Immature natural killer cell (primary cell): ENCODE measurements around the gene ERBIN. TPM values are rescaled to one million over a fixed set of nuclear protein-coding genes. Genes with fewer than 3 reads are reported as not detected.
"Not testable (repeated sequence)": the region's sequence is repeated elsewhere in the genome, so short reads cannot be mapped to it uniquely, and the experiment has no call there.

ENCODE experiments used
- DNase-seq, 3 donors: peaks; one replicate each; pipeline ENCODE4 v3.0.0; 2022; ENCODE audit warnings: mixed read lengths in 1 of 3
- H3K27ac Mint-ChIP-seq, 6 donors: one replicate each; pipeline ENCODE4 v1.8.0; 2020; ENCODE audit warnings: mixed read lengths in 6 of 6, mild to moderate bottlenecking in 5 of 6, inconsistent platforms in 4 of 6, moderate library complexity in 3 of 6
- H3K27me3 Mint-ChIP-seq, 3 donors: one replicate each; pipeline ENCODE4 v1.8.0; 2020 to 2021; ENCODE audit warnings: low read depth in 3 of 3, mild to moderate bottlenecking in 3 of 3, mixed read lengths in 3 of 3, moderate library complexity in 3 of 3, inconsistent platforms in 1 of 3
- H3K36me3 Mint-ChIP-seq, 3 donors: one replicate each; pipeline ENCODE4 v1.8.0; 2020; ENCODE audit warnings: mixed read lengths in 3 of 3, inconsistent platforms in 2 of 3, mild to moderate bottlenecking in 2 of 3
- H3K4me1 Mint-ChIP-seq, 2 donors: one replicate each; pipeline ENCODE4 v1.8.0; 2020; ENCODE audit warnings: inconsistent platforms in 2 of 2, mild to moderate bottlenecking in 2 of 2, mixed read lengths in 2 of 2, moderate library complexity in 1 of 2
- H3K4me3 Mint-ChIP-seq, 5 donors: one replicate each; pipeline ENCODE4 v1.8.0; 2020; ENCODE audit warnings: mild to moderate bottlenecking in 5 of 5, mixed read lengths in 5 of 5, inconsistent platforms in 3 of 5, moderate library complexity in 3 of 5
- H3K9me3 Mint-ChIP-seq, 6 donors: one replicate each; pipeline ENCODE4 v1.8.0; 2020; ENCODE audit warnings: mild to moderate bottlenecking in 6 of 6, mixed read lengths in 6 of 6, inconsistent platforms in 4 of 6, moderate library complexity in 3 of 6
- polyA plus RNA-seq, 3 donors: library from polyadenylated mRNA; unstranded; fragments of 300-500 nt; fragmentation: Illumina TruSeq; gene quantifications; one replicate each; pipeline ENCODE4 v1.2.3, GENCODE V29; 2021

ERBIN gene, protein sequence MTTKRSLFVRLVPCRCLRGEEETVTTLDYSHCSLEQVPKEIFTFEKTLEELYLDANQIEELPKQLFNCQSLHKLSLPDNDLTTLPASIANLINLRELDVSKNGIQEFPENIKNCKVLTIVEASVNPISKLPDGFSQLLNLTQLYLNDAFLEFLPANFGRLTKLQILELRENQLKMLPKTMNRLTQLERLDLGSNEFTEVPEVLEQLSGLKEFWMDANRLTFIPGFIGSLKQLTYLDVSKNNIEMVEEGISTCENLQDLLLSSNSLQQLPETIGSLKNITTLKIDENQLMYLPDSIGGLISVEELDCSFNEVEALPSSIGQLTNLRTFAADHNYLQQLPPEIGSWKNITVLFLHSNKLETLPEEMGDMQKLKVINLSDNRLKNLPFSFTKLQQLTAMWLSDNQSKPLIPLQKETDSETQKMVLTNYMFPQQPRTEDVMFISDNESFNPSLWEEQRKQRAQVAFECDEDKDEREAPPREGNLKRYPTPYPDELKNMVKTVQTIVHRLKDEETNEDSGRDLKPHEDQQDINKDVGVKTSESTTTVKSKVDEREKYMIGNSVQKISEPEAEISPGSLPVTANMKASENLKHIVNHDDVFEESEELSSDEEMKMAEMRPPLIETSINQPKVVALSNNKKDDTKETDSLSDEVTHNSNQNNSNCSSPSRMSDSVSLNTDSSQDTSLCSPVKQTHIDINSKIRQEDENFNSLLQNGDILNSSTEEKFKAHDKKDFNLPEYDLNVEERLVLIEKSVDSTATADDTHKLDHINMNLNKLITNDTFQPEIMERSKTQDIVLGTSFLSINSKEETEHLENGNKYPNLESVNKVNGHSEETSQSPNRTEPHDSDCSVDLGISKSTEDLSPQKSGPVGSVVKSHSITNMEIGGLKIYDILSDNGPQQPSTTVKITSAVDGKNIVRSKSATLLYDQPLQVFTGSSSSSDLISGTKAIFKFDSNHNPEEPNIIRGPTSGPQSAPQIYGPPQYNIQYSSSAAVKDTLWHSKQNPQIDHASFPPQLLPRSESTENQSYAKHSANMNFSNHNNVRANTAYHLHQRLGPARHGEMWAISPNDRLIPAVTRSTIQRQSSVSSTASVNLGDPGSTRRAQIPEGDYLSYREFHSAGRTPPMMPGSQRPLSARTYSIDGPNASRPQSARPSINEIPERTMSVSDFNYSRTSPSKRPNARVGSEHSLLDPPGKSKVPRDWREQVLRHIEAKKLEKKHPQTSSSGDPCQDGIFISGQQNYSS (N-terminal part only)
- 10 to 100 TPM; 38.3 to 75.1 (median 40.6) TPM for polyA plus RNA-seq

DNA sequence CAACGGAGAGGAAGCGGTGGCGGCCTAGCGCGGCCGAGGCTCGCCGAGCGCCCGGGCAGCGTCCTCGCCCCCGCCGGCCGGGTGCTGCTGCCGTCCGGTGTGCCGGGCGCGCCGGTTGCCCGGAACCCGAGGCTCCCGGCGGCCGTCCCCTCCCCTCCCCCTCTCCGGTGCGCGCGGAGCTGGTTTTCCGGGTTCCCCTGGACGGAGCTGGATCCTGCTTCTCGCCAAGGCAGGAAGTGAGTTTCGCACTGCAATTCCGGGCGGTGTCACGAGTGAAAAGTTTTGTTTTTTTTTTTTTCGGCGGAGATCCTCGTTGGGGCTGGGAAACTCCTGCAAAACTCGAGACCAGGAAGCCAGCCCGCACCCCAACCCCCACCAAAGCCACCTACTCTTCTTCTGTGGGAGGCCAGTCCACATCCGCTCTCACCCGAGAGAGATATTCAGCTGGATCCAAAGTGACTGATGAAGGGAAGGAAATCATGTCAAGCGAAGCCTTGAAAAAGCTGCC is at the start of gene ERBIN:
ERBIN (plus strand) TSS at position 300 of the 508 bp plus-strand sequence. CDS start 66,144 bp downstream, outside the sequence.
- peak; percentile 70 to 75 (median 74) for DNase-seq
- H3K36me3 Mint-ChIP-seq, result peaks cover 0 to 8% (median 4%) of the 10 kb centered on the region in 3 donors
- H3K9me3 Mint-ChIP-seq, result no peaks in the 10 kb centered on the region
- peaks cover 16 to 24% (median 19%) of the 10 kb centered on the region in 3 donors for H3K27me3 Mint-ChIP-seq
- peak within 1 kb of the TSS; percentile 92 to 99 (median 96) for H3K27ac Mint-ChIP-seq
- peaks cover 56 to 66% of the 10 kb centered on the region in 2 donors for H3K4me1 Mint-ChIP-seq
- H3K4me3 Mint-ChIP-seq, result peak within 1 kb of the TSS; percentile 98 to 99 (median 99)

DNA sequence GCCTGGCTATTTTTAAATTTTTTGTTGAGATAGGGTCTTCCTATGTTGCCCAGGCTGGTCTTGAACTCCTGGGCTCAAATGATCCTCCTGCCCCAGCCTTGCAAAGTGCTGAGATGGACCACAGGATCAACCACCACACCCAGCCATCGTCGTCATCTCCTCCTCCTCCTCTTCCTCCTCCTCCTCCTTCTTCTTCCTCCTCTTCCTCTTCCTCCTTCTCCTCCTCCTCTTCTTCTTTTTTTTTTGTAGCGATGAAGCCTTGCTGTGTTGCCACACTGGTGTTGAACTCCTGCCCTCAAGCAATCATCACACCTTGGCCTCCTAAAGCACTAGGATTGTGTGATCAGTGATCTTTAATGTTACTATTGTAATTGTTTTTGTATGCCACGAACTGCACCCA is 49.4 kb upstream of the ERBIN start:
- H3K4me3 Mint-ChIP-seq, result no peak overlapping the region
- no peaks in the 10 kb centered on the region for H3K36me3 Mint-ChIP-seq
- H3K27ac Mint-ChIP-seq, result no peak overlapping the region

DNA sequence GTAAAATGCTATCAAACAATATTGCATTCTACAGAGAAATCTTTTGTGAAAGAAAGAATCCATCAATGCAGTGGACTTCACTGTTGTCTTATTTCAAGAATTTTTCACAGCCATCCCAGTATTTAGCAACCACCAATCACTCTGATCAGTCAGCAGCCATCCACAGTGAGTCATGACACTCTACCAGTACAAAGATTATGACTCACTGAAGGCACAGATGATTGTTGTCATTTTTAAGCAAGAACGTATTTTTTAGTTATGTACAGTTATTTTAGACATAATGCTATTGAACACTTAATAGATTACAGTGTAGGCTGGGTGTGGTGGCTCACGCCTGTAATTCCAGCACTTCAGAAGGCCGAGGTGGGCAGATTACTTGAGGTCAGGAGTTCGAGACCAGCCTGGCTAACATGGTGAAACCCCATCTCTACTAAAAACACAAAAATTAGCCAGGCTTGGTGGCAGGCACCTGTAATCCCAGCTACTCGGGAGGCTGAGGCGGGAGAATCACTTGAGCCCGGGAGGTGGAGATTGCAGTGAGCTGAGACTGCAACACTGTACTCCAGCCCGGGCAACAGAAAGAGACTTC is 46.6 kb upstream of the ERBIN start:
- H3K4me1 Mint-ChIP-seq, H3K27me3 Mint-ChIP-seq, H3K27ac Mint-ChIP-seq, H3K9me3 Mint-ChIP-seq, H3K36me3 Mint-ChIP-seq, H3K4me3 Mint-ChIP-seq, DNase-seq: not testable (repeated sequence)

More for the DNA sequence above, 49.4 kb upstream of the ERBIN start:
- no peak for DNase-seq
- Mint-ChIP-seq H3K9me3 (no peaks in the 10 kb centered on the region), H3K27me3 (peaks cover 0 to 1% (median 0%) of the 10 kb centered on the region in 3 donors), H3K4me1 (no peaks in the 10 kb centered on the region)

DNA sequence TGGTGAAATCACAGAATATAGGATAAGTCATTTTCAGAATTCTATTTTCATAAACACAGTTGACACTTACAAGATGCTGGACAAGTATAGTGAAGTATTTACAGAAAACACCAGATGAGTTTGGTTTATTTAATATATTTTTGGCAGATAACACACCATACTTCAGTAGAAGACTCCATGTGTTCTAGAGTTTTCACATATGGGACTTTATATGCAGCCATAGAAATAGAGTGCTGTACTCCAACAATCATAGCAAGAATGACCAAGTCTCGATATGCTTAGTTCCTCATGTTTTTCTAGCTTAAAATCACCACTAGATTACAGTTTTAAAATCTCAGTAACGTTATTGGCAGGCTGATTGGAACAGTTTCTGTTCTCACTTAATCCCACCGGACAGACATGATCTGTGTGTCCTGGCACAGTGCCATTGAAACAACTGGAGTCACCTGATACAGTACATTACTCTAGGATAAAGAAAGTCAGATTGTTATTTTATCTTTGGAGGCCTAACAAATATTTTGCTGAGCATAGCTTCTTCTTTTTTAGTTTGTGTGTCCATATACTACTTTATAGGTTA is 45.8 kb upstream of the ERBIN start:
- no peak for DNase-seq
- Mint-ChIP-seq H3K4me1 (no peaks in the 10 kb centered on the region), H3K27me3 (peaks cover 0 to 1% (median 1%) of the 10 kb centered on the region in 3 donors), H3K9me3 (no peaks in the 10 kb centered on the region), H3K27ac (no peak overlapping the region), H3K36me3 (no peaks in the 10 kb centered on the region), H3K4me3 (no peak overlapping the region)

DNA sequence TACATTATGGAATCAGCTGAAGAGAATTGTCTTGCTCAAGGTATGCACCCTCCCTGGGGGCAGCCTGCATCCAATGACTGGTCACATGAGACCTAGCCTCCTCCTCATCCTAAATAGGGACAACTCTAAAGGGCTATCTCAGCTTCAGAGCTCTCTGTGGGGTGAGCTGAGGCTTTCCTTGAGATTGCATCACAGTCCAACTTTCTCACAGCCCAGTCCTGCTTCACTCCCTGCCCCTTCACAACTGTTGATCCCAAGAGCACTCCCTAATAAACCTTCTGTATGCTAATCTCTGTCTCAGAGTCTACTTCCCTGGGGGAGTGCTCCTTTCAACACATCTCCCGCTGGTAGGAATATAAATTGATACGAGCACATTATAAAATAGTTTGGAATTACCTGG is 44.1 kb upstream of the ERBIN start:
- DNase-seq, result no peak
- H3K9me3 Mint-ChIP-seq, result peaks cover 0 to 1% (median 0%) of the 10 kb centered on the region in 6 donors
- no peaks in the 10 kb centered on the region for H3K4me1 Mint-ChIP-seq
- peaks cover 1 to 2% (median 1%) of the 10 kb centered on the region in 3 donors for H3K27me3 Mint-ChIP-seq
- H3K36me3 Mint-ChIP-seq, result no peaks in the 10 kb centered on the region
- H3K27ac Mint-ChIP-seq, result no peak overlapping the region
- H3K4me3 Mint-ChIP-seq, result no peak overlapping the region

DNA sequence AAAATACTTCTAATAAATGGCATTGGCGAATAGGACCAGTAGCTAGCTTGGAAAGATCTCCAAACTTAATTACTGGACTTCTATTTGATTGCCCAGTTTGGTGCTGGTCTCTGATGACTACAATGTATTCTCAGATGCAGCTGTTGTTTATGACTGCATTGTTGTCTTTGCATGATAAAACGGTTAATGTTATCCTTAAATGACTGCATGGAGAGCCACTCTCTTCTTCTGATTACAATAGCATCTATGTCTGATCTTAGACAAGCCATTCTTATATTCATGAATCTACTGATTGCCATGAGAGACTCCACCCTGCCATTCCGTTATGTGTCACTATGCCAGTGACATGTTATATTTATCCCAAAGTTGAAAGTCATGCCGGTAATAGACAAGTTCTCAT is 42.9 kb upstream of the ERBIN start:
- H3K27ac Mint-ChIP-seq, result no peak overlapping the region
- H3K36me3 Mint-ChIP-seq, result no peaks in the 10 kb centered on the region
- no peak overlapping the region for H3K4me3 Mint-ChIP-seq
- H3K27me3 Mint-ChIP-seq, result peaks cover under 1 to 5% (median 1%) of the 10 kb centered on the region in 3 donors
- DNase-seq, result no peak
- no peaks in the 10 kb centered on the region for H3K4me1 Mint-ChIP-seq
- H3K9me3 Mint-ChIP-seq, result peaks cover 0 to 1% (median 0%) of the 10 kb centered on the region in 6 donors

DNA sequence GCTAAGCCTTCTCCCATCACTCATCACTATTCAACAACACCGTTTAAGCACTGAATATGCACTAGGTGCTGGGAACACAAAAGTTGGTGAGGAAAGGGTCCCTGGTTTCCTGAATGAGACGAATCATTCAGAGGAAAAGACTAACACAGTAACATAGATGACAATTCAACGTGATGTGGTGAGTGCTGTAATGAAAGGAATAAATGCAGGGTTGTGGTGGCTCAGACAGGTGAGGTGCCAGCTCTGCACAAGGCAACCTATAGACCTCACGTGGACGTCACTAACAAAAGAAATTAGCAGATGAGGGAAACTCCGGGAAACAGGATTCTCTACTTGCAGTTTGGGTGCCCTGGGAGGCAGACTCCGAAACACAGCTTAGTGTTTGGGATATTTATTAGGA is 40.0 kb upstream of the ERBIN start:
- H3K9me3 Mint-ChIP-seq, result peaks cover 0 to 1% (median 0%) of the 10 kb centered on the region in 6 donors
- no peak overlapping the region for H3K4me3 Mint-ChIP-seq
- H3K4me1 Mint-ChIP-seq, result no peaks in the 10 kb centered on the region
- H3K27me3 Mint-ChIP-seq, result peaks cover 0 to 5% (median 3%) of the 10 kb centered on the region in 3 donors
- DNase-seq, result no peak
- no peaks in the 10 kb centered on the region for H3K36me3 Mint-ChIP-seq
- H3K27ac Mint-ChIP-seq, result no peak overlapping the region

DNA sequence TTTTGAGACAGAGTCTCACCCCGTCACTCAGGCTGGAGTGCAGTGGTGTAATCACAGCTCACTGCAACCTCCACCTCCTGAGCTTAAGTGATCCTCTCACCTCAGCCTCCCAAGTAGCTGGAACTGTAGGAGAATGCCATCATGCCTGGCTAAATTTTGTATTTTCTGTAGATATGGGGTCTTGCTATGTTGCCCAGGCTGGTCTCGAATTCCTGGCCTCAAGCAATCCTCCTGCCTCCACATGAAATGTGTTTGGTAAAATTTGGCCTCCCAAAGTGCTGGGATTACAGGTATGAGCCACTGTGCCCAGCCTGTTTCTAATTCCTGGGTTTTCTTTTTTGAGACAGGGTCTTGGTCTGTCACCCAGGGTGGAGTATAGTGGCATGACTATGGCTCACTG is 34.4 kb upstream of the ERBIN start:
- H3K4me1 Mint-ChIP-seq, H3K27me3 Mint-ChIP-seq, H3K9me3 Mint-ChIP-seq, DNase-seq, H3K27ac Mint-ChIP-seq, H3K36me3 Mint-ChIP-seq, H3K4me3 Mint-ChIP-seq: not testable (repeated sequence)

DNA sequence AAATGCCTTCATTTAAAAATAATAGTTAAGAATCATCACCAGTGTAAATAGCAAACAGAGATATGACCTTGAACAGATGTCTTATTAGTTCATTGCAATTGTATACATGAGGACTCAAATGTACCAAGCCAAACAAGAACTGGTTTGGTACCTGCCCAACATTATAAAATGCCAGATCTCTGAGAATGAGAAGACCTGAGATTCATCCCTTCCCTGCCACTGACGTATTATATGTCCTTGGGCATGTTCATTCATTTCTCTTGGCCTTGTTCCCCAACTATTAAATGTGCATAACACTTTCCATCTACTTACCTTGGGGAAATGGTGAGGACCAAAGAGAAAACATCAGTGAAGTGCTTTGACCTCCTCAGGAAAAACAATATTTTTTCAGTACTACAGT is 33.6 kb upstream of the ERBIN start:
- Mint-ChIP-seq H3K27ac (no peak overlapping the region), H3K27me3 (peaks cover 0 to 4% (median 0%) of the 10 kb centered on the region in 3 donors), H3K36me3 (no peaks in the 10 kb centered on the region), H3K4me3 (no peak overlapping the region), H3K9me3 (no peaks in the 10 kb centered on the region), H3K4me1 (no peaks in the 10 kb centered on the region)
- no peak for DNase-seq

DNA sequence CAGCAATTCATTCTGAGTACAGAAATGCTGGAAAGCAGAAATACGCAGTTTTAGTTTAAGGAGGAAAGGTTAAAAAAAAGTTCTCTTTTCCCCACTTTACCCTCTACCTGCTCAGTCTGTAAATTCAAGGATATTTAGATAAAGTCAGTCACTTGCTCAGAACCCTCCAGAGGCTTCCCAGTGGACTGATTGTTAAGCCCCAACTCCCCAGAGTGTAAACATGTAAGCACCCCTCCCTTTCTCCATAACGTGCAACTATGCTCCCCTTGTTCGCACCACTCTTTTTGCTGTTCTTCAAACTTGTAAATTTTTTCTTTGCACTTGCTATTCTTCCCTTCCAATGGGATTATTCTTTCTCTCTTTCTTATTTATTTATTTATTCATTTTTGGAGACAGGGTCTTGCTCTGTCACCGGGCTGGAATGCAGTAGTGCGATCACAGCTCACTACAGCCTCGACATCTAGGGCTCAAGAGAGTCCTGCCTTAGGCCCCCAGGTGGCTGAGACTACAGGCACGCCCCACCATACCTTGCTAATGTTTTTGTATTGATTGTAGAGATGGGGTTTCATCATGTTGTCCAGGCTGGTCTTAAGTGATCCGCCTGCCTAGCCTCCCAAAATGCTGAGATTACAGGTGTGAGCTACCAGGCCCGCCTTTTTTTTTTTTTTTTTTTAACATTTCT is 32.5 kb upstream of the ERBIN start:
- Mint-ChIP-seq H3K36me3 (no peaks in the 10 kb centered on the region), H3K27me3 (peaks cover 0 to 5% (median 0%) of the 10 kb centered on the region in 3 donors), H3K4me1 (no peaks in the 10 kb centered on the region), H3K9me3 (no peaks in the 10 kb centered on the region), H3K27ac (no peak overlapping the region), H3K4me3 (no peak overlapping the region)
- no peak for DNase-seq

DNA sequence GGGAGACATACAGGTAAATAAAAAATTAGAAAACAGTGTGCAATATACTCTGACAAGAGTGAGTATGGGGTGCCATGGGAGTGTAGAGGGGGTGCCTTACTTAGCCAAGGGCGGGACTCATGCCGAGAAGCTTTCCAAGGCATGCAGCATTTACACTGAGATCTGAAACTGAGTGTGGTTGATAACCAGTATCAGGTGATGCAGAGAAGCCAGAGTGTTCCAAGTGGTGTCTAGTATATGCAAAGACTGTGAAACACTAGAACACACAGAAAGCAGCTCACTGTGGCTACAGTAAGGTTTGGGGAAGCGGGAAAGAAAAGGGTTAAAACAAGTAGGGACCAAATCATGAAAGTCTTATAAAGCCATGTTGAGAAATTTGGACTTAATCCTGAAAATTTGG is 30.5 kb upstream of the ERBIN start:
- Mint-ChIP-seq H3K4me1 (no peaks in the 10 kb centered on the region), H3K9me3 (no peaks in the 10 kb centered on the region), H3K36me3 (no peaks in the 10 kb centered on the region), H3K27ac (no peak overlapping the region), H3K27me3 (peaks cover 0 to 3% (median 0%) of the 10 kb centered on the region in 3 donors), H3K4me3 (no peak overlapping the region)
- no peak for DNase-seq

DNA sequence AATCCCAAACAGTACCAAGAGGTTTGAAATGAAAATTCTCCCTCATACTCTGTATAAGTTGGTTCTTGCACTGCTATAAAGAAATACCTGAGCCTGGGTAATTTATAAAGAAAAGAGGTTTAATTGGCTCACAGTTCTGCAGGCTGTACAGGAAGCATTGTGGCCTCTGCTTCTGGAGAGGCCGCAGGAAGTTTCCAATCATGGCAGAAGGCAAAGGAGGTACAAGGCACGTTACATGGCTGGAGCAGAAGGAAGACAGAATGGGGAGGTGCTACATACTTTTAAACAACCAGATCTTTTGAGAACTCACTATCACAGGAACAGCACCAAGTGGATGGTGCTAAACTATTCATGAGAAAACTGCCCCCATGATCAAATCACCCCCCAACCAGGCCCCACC is 25.6 kb upstream of the ERBIN start:
- Mint-ChIP-seq H3K4me1 (no peaks in the 10 kb centered on the region), H3K27ac (no peak overlapping the region), H3K4me3 (no peak overlapping the region), H3K27me3 (peaks cover 0 to 5% (median 2%) of the 10 kb centered on the region in 3 donors), H3K36me3 (no peaks in the 10 kb centered on the region), H3K9me3 (no peaks in the 10 kb centered on the region)
- no peak for DNase-seq
